SW480 (cell line): ENCODE measurements around the gene MPND.
"Not testable (repeated sequence)": the region's sequence is repeated elsewhere in the genome, so short reads cannot be mapped to it uniquely, and the experiment has no call there.

Experiments used
- DNase-seq: peaks from one replicate; pipeline ENCODE4 v3.0.0-alpha.2; 2016; ENCODE audit warnings: low spot score

Gene MPND

GRCh38 chr19:4347521-4347920, 4.2 kb downstream of the MPND start:
- no peak for DNase-seq

GRCh38 chr19:4349225-4349624, 5.9 kb downstream of the MPND start:
- DNase-seq: not testable (repeated sequence)

GRCh38 chr19:4350111-4350510, 6.7 kb downstream of the MPND start:
- DNase-seq: no peak

- no peak for DNase-seq
These were observed 7.4 kb downstream of the MPND start for GRCh38 chr19:4350726-4351125.

- DNase-seq: peak; percentile 36
These were observed 9.3 kb downstream of the MPND start for GRCh38 chr19:4352701-4353121.

- no peak for DNase-seq
These were observed 10.9 kb downstream of the MPND start for GRCh38 chr19:4354282-4354681.

GRCh38 chr19:4354897-4355296, 11.5 kb downstream of the MPND start:
- DNase-seq: no peak

- no peak for DNase-seq
These were observed 13.9 kb downstream of the MPND start for GRCh38 chr19:4357095-4357797.

GRCh38 chr19:4357921-4358326, 14.6 kb downstream of the MPND start:
- DNase-seq: no peak

GRCh38 chr19:4358709-4359626, 15.6 kb downstream of the MPND start:
- DNase-seq: no peak

- DNase-seq: no peak
These were observed 16.3 kb downstream of the MPND start for GRCh38 chr19:4359627-4360000.

GRCh38 chr19:4360081-4360569, 16.8 kb downstream of the MPND start:
- no peak for DNase-seq

- DNase-seq: no peak
These were observed 17.3 kb downstream of the MPND start for GRCh38 chr19:4360641-4361151.

GRCh38 chr19:4361152-4362046, 18.0 kb downstream of the MPND start:
- no peak for DNase-seq

GRCh38 chr19:4362101-4362828, 18.9 kb downstream of the MPND start:
- DNase-seq: no peak

GRCh38 chr19:4362831-4363545, 19.6 kb downstream of the MPND start:
- no peak for DNase-seq

- no peak for DNase-seq
These were observed 20.4 kb downstream of the MPND start for GRCh38 chr19:4363571-4364304.

GRCh38 chr19:4365341-4365740, 22.0 kb downstream of the MPND start:
- DNase-seq: no peak

GRCh38 chr19:4365791-4366665, 22.7 kb downstream of the MPND start:
- no peak for DNase-seq
